Activated naive CD4-positive, alpha-beta T cell treated with anti-CD3 and anti-CD28 coated beads for 36 hours (primary cell): Measurements from ENCODE around the gene LETM1. TPM values are rescaled to one million over a fixed set of nuclear protein-coding genes. Genes with fewer than 3 reads are reported as not detected.
A peak's percentile ranks its signal among the peaks of the same experiment; 100 is the strongest.

ENCODE experiments used
- CTCF ChIA-PET: fragments of 350-600 bp; sonication (Branson Sonifier 250); formaldehyde crosslinking; loops from one replicate; lab custom pipeline; 2021; ENCODE audit warnings: antibody characterized with exemption; lab: Charles Lee
- DNase-seq: peaks from one replicate; pipeline ENCODE4 v3.0.0-alpha.2; 2020
- H3K27ac Mint-ChIP-seq: one replicate; pipeline ENCODE4 v1.8.0; 2021; ENCODE audit warnings: mild to moderate bottlenecking, mixed read lengths
- H3K27me3 Mint-ChIP-seq: one replicate; pipeline ENCODE4 v1.8.0; 2021; ENCODE audit warnings: low read depth, mixed read lengths
- H3K36me3 Mint-ChIP-seq: one replicate; pipeline ENCODE4 v1.8.0; 2021; ENCODE audit warnings: low read depth, mixed read lengths
- H3K4me1 Mint-ChIP-seq: one replicate; pipeline ENCODE4 v1.8.0; 2021; ENCODE audit warnings: low read depth, mixed read lengths
- H3K4me3 Mint-ChIP-seq: one replicate; pipeline ENCODE4 v1.8.0; 2021; ENCODE audit warnings: mild to moderate bottlenecking, moderate library complexity, mixed read lengths
- H3K9me3 Mint-ChIP-seq: one replicate; pipeline ENCODE4 v1.8.0; 2021; ENCODE audit warnings: mixed read lengths
- intact Hi-C: fragments of 100-400 bp; cut with micrococcal nuclease; formaldehyde crosslinking; loops from one replicate; pipeline ENCODE4 v1.15.1; 2023
- total RNA-seq, 2 experiments: library from RNA; stranded (reverse); gene quantifications; one replicate each; pipeline ENCODE4 v1.2.3, GENCODE V29; 2021

Gene LETM1
- total RNA-seq, 2 experiments from 2014 or later, result 36.3 to 40.5 TPM

DNA sequence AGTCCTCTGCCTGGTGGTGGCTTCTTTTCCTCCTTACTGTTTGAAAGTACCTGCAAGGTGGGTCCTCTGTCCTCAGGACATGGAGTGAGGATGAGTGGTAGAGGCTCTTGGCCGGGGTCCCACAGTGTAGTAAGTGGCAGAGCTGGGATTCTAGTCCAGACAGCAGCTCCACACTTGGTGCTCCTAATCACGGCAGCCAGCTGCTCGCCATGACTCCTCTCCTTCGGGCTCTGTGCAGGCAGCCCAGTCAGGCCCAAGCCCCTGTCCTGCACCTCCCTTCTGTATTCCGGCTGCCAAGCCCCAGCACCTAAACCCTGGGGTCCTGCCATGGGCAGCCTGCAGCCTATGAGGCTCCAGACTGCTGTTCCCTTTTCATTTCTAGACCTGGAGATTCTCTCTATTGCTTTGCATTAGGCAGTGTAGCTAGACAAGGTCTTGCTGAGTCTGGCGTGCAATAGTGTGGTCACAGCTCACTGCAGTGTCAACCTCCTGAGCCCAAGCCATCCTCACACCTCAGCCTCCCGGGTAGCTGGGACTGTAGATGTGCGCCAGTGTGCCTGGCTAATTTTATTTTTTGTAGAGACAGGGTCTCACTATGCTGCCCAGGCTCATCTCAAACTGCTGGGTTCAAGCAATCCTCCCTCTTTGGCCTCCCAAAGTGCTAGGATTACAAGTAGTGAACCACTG, 40.2 kb upstream of the LETM1 start:
- H3K27ac Mint-ChIP-seq, result no peak overlapping the region
- H3K4me1 Mint-ChIP-seq, result peaks cover 9% of the 10 kb centered on the region
- H3K4me3 Mint-ChIP-seq, result no peak overlapping the region
- CTCF ChIA-PET, result no interaction called here
- H3K9me3 Mint-ChIP-seq, result no peaks in the 10 kb centered on the region
- intact Hi-C loops, result no loop called here
- H3K36me3 Mint-ChIP-seq, result peaks cover 30% of the 10 kb centered on the region
- no peak for DNase-seq
- H3K27me3 Mint-ChIP-seq, result no peaks in the 10 kb centered on the region

GRCh38 chr4:1890979-1891570, 35.1 kb upstream of the LETM1 start:
- intact Hi-C loops, result no loop called here
- H3K9me3 Mint-ChIP-seq, result no peaks in the 10 kb centered on the region
- peaks cover 9% of the 10 kb centered on the region for H3K36me3 Mint-ChIP-seq
- H3K27me3 Mint-ChIP-seq, result no peaks in the 10 kb centered on the region
- H3K4me3 Mint-ChIP-seq, result no peak overlapping the region
- no peak overlapping the region for H3K27ac Mint-ChIP-seq
- CTCF ChIA-PET, result interaction anchor here (4.8 kb wide), 1 partner anchor 8 kb away, joined by 23 read pairs; no protein-coding TSS in a partner anchor
- peaks cover 13% of the 10 kb centered on the region for H3K4me1 Mint-ChIP-seq
- no peak for DNase-seq

DNA sequence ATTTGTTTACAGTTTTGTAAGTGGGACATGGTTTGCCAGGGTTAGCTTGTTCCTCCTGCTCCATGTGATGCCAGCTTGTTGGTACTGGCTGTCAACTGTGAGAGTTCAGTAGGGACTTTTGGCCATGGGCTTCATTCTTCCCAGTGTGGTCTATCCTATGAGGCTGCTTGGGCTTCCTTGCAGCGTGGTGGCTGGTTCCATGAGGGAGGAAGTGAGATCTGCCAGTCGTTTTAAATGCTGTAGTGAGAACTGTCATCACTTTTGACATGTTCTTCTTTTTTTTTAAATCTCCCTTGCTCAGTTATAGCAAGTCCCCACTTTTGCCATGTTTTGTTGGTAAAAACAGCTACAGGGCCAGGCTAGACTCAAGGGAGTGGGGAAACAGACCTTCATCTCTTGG, 31.1 kb upstream of the LETM1 start:
- Mint-ChIP-seq H3K4me1 (peaks cover 22% of the 10 kb centered on the region), H3K27ac (no peak overlapping the region), H3K9me3 (no peaks in the 10 kb centered on the region), H3K36me3 (peaks cover 9% of the 10 kb centered on the region), H3K4me3 (no peak overlapping the region), H3K27me3 (no peaks in the 10 kb centered on the region)
- CTCF ChIA-PET, result interaction anchor here (0.5 to 4.8 kb wide), 3 partner anchors 12 to 689 kb away, joined by 3 to 23 read pairs (median 3); no protein-coding TSS in a partner anchor
- no peak for DNase-seq
- intact Hi-C loops, result no loop called here

DNA sequence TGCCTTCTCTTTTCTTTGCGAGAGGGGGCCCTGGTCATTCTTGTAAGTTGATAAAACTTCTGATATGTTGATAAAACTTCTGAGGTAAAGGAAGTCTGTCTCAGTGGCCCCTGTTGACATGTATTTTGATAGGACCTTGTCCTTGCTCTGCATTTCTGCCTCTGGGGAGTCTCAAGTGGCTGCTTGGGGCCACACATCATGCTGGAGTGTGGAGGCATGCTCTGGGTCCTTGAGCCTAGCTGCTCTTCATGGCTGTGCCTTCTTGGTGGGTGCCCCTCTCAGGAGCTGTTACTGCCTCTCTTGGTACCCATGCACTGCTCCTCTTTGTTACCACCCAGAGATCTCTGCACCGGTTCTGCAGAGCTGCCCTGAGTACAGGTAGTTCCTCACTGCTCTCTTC, 29.5 kb upstream of the LETM1 start:
- Mint-ChIP-seq H3K4me1 (peaks cover 30% of the 10 kb centered on the region), H3K27ac (no peak overlapping the region)

DNA sequence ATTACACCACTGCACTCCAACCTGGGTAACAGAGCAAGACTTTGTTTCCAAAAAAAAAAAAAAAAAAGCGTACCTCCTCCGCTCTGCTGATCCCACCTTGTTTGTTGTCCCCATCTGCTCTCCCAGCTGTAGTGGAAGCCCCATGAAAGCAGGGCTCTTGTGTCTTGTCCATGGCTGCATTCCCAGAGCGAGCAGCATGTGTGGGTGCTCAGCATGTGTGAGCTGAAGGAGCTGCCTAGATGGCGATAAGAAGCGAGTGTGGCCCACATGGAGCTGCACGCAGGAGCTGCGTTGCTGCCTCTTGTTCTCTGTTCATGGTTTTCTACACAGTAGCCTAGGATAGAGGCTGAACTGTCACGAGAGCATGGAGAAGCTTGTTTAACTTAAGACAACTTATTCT, 27.6 kb upstream of the LETM1 start:
- CTCF ChIA-PET, result interaction anchor here (0.6 to 2.0 kb wide), 3 partner anchors 11 to 428 kb away, joined by 4 to 7 read pairs (median 4); no protein-coding TSS in a partner anchor
- DNase-seq, result no peak
- Mint-ChIP-seq H3K27ac (no peak overlapping the region), H3K27me3 (no peaks in the 10 kb centered on the region), H3K4me3 (no peak overlapping the region), H3K4me1 (peaks cover 34% of the 10 kb centered on the region), H3K36me3 (peaks cover 18% of the 10 kb centered on the region), H3K9me3 (no peaks in the 10 kb centered on the region)
- intact Hi-C loops, result no loop called here

More for the DNA sequence above, 29.5 kb upstream of the LETM1 start:
- intact Hi-C loops, result no loop called here
- H3K27me3 Mint-ChIP-seq, result no peaks in the 10 kb centered on the region
- CTCF ChIA-PET, result interaction anchor here (1.0 to 1.8 kb wide), 2 partner anchors 14 to 27 kb away, joined by 3 to 7 read pairs; no protein-coding TSS in a partner anchor
- H3K4me3 Mint-ChIP-seq, result no peak overlapping the region
- no peaks in the 10 kb centered on the region for H3K9me3 Mint-ChIP-seq
- DNase-seq, result no peak
- H3K36me3 Mint-ChIP-seq, result peaks cover 14% of the 10 kb centered on the region

GRCh38 chr4:1882850-1883271, 26.9 kb upstream of the LETM1 start:
- H3K36me3 Mint-ChIP-seq, result peaks cover 20% of the 10 kb centered on the region
- CTCF ChIA-PET, result interaction anchor here (0.7 to 2.0 kb wide), 3 partner anchors 12 to 39 kb away, joined by 4 to 7 read pairs (median 6); no protein-coding TSS in a partner anchor
- no peaks in the 10 kb centered on the region for H3K27me3 Mint-ChIP-seq
- intact Hi-C loops, result no loop called here
- H3K4me1 Mint-ChIP-seq, result peaks cover 37% of the 10 kb centered on the region
- no peaks in the 10 kb centered on the region for H3K9me3 Mint-ChIP-seq
- no peak overlapping the region for H3K4me3 Mint-ChIP-seq
- H3K27ac Mint-ChIP-seq, result no peak overlapping the region
- no peak for DNase-seq

DNA sequence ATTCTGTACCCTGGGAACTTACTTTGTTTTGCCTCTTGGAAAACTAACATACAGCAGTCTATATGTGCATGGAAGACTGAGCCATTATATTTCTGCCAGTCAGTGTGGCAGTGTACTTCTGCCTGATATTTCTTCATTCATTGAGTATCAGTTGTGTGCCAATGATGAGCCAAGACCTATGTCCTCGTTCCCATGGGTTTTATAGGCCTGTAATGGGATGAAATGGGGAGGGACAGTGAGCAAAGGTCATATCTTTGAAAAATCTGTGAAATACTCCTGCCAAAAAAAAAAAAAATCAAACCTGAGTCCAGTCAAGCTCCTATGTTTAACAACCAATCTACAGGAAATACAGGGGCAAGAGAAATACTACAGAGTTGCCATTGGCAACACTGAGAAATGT, 24.4 kb upstream of the LETM1 start:
- Mint-ChIP-seq H3K36me3 (peaks cover 20% of the 10 kb centered on the region), H3K27me3 (no peaks in the 10 kb centered on the region), H3K4me1 (peaks cover 36% of the 10 kb centered on the region), H3K9me3 (no peaks in the 10 kb centered on the region), H3K27ac (no peak overlapping the region), H3K4me3 (no peak overlapping the region)
- no peak for DNase-seq
- intact Hi-C loops, result no loop called here
- CTCF ChIA-PET, result no interaction called here

DNA sequence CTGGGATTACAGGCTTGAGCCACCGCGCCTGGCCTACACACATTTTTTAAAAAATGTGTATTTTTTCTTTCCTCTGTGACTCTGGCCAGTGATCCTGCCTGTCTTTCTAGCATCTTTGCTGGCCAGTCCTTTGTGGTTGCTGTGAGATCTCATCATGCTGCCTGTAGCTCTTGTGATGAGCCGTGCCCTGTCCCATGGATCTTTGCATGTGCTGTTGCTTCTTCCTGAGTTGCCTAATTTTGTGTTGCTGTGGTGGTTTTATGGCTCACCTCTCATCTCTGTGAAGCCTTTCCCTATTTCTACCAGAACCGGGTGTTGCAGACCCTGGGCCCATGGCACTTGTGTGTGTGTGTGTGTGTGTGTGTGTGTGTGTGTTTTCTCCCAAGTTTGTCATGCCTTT, 23.5 kb upstream of the LETM1 start:
- no peak overlapping the region for H3K4me3 Mint-ChIP-seq
- no peak for DNase-seq
- H3K4me1 Mint-ChIP-seq, result peaks cover 42% of the 10 kb centered on the region
- CTCF ChIA-PET, result interaction anchor here (1.0 kb wide), 1 partner anchor 20 kb away, joined by 3 read pairs; no protein-coding TSS in a partner anchor
- no peak overlapping the region for H3K27ac Mint-ChIP-seq
- H3K9me3 Mint-ChIP-seq, result no peaks in the 10 kb centered on the region
- H3K36me3 Mint-ChIP-seq, result peaks cover 22% of the 10 kb centered on the region
- intact Hi-C loops, result loop anchor here (10.0 kb wide), 2 partner anchors 535 to 1085 kb away; partner anchors contain the start of genes GRK4, NOP14 and UVSSA
- H3K27me3 Mint-ChIP-seq, result no peaks in the 10 kb centered on the region

- Mint-ChIP-seq H3K4me1 (peaks cover 41% of the 10 kb centered on the region), H3K27ac (peak overlapping the region; percentile 50), H3K4me3 (peak overlapping the region; percentile 39), H3K9me3 (no peaks in the 10 kb centered on the region), H3K27me3 (no peaks in the 10 kb centered on the region), H3K36me3 (peaks cover 17% of the 10 kb centered on the region)
- intact Hi-C loops, result loop anchor here (5.0 to 10.0 kb wide), 5 partner anchors 368 to 1091 kb away; partner anchors contain the start of genes GRK4, HAUS3, NOP14 and POLN
- CTCF ChIA-PET, result interaction anchor here (1.0 to 5.4 kb wide), 2 partner anchors 12 to 25 kb away, joined by 3 to 43 read pairs; no protein-coding TSS in a partner anchor
- DNase-seq, result no peak
Observed at GRCh38 chr4:1874201-1874600, 18.2 kb upstream of the LETM1 start.

- DNase-seq, result no peak
- intact Hi-C loops, result loop anchor here (1.0 to 10.0 kb wide), 7 partner anchors 26 to 1091 kb away; partner anchors contain the start of genes GRK4, HAUS3, NOP14 and POLN
- H3K4me1 Mint-ChIP-seq, result peaks cover 41% of the 10 kb centered on the region
- peak overlapping the region; percentile 39 for H3K4me3 Mint-ChIP-seq
- H3K36me3 Mint-ChIP-seq, result peaks cover 17% of the 10 kb centered on the region
- CTCF ChIA-PET, result interaction anchor here (0.7 to 5.4 kb wide), 2 partner anchors 25 to 34 kb away, joined by 3 to 43 read pairs; no protein-coding TSS in a partner anchor
- H3K27ac Mint-ChIP-seq, result peak overlapping the region; percentile 50
- no peaks in the 10 kb centered on the region for H3K9me3 Mint-ChIP-seq
- no peaks in the 10 kb centered on the region for H3K27me3 Mint-ChIP-seq
Observed at GRCh38 chr4:1873776-1874175, 17.8 kb upstream of the LETM1 start.

- H3K4me3 Mint-ChIP-seq, result peak overlapping the region; percentile 92
- DNase-seq, result no peak
- peaks cover 16% of the 10 kb centered on the region for H3K36me3 Mint-ChIP-seq
- H3K27ac Mint-ChIP-seq, result peak overlapping the region; percentile 96
- no peaks in the 10 kb centered on the region for H3K9me3 Mint-ChIP-seq
- peaks cover 39% of the 10 kb centered on the region for H3K4me1 Mint-ChIP-seq
- intact Hi-C loops, result loop anchor here (1.0 to 10.0 kb wide), 7 partner anchors 26 to 1092 kb away; partner anchors contain the start of genes GRK4, HAUS3, NOP14 and POLN
- H3K27me3 Mint-ChIP-seq, result no peaks in the 10 kb centered on the region
- CTCF ChIA-PET, result interaction anchor here (0.6 to 5.4 kb wide), 3 partner anchors 21 to 34 kb away, joined by 3 to 43 read pairs (median 3); no protein-coding TSS in a partner anchor
Observed at GRCh38 chr4:1873291-1873690, 17.3 kb upstream of the LETM1 start.

DNA sequence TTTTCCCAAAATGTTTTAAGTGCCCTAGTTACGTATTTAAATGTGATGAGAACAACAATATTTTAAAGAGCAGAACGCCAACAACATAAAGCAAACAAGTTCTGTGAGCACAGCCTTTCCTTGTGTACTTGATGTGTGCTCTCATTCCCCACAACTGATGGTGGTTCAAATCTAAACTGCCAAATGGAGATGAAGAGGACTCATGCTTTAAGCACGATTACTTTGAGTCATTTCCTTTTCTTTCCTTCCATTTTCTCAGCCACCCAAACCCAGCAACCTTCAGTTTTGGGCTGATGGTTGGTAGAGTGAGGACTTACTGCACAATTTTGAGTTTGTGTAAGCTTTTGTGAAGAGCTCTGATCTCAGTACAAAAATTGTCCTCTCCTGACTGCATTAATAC, 16.9 kb upstream of the LETM1 start:
- Mint-ChIP-seq H3K9me3 (no peaks in the 10 kb centered on the region), H3K27ac (peak overlapping the region; percentile 96), H3K4me3 (peak overlapping the region; percentile 92), H3K27me3 (no peaks in the 10 kb centered on the region), H3K36me3 (peaks cover 15% of the 10 kb centered on the region), H3K4me1 (peaks cover 39% of the 10 kb centered on the region)
- CTCF ChIA-PET, result interaction anchor here (0.6 to 5.4 kb wide), 3 partner anchors 22 to 34 kb away, joined by 3 to 43 read pairs (median 3); no protein-coding TSS in a partner anchor
- intact Hi-C loops, result loop anchor here (1.0 to 10.0 kb wide), 7 partner anchors 26 to 1092 kb away; partner anchors contain the start of genes GRK4, HAUS3, NOP14 and POLN
- DNase-seq, result peak; percentile 76
